C4-2B (cell line): ENCODE measurements around the gene GMDS.

Experiments used
- H3K27ac ChIP-seq: fragments of 450-650 bp; 2 replicates; pipeline ENCODE4 v1.5.1; 2017
- CTCF ChIP-seq: fragments of 450-650 bp; conservative IDR thresholded peaks from 2 replicates; pipeline ENCODE4 v1.5.1; 2017; ENCODE audit warnings: mild to moderate bottlenecking
- ZFX ChIP-seq: fragments of 450-650 bp; IDR thresholded peaks from 2 replicates; pipeline ENCODE4 v1.6.1; 2017

Gene GMDS

GRCh38 chr6:1868561-1869261, 376.7 kb downstream of the GMDS start:
- no peak for TF ChIP-seq ZFX
- no peak for TF ChIP-seq CTCF
- H3K27ac ChIP-seq, result no peak overlapping the region

DNA sequence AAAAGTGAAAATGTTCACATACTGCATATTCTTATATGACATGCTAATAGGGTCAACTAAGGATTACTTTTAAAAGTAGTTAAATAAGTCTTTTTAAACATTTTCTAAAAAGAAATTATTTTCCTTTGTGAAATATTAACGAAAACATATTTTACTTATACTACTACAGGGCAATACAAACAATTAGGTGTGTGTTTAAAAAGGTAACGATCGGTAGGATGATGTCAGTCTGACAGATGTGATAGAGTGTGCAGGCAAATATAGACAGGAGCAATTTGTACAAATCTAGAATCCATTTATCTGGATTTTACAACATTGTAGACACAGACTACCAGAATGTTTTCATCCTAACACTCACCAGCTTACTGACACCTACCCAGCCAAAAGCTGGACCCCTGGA, 378.2 kb downstream of the GMDS start:
- H3K27ac ChIP-seq, result no peak overlapping the region
- TF ChIP-seq CTCF (no peak), ZFX (no peak)

- TF ChIP-seq ZFX (no peak), CTCF (no peak)
- H3K27ac ChIP-seq, result no peak overlapping the region
Observed at GRCh38 chr6:1865585-1865984, 379.8 kb downstream of the GMDS start.

GRCh38 chr6:1864496-1864895, 380.9 kb downstream of the GMDS start:
- TF ChIP-seq CTCF (no peak), ZFX (no peak)
- H3K27ac ChIP-seq, result no peak overlapping the region

DNA sequence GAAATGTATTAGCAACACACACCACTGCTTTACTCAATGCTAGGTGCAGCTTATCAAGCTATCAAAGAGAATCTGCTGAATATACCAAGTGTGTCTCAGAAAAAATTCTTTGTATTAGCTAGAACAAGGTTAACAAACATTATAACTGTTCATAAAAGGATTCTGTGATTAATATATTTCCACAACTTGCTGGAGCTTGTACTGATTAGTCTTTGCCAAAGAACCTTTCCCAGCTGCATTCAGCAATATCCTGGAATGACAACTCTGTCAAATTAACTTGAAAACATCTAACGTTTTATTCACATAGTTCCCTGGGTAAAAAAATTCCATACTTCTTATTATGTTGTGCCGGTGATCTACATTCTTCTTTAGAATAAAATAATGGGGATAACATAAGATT, 383.0 kb downstream of the GMDS start:
- H3K27ac ChIP-seq, result no peak overlapping the region
- no peak for TF ChIP-seq ZFX
- no peak for TF ChIP-seq CTCF

GRCh38 chr6:1860756-1861348, 384.6 kb downstream of the GMDS start:
- TF ChIP-seq ZFX (no peak), CTCF (no peak)
- H3K27ac ChIP-seq, result no peak overlapping the region

GRCh38 chr6:1858859-1859258, 386.5 kb downstream of the GMDS start:
- TF ChIP-seq CTCF (no peak), ZFX (no peak)
- H3K27ac ChIP-seq, result no peak overlapping the region
